NCI-H82 treated with DMSO at 0.1 percent for 48 hours (cell line): ENCODE data around the gene TBX2.

ENCODE experiments used
- DNase-seq: peaks from one replicate; lab custom pipeline; 2025; ENCODE audit not compliant: unreplicated experiment; lab: John Stamatoyannopoulos, UW

Gene TBX2

GRCh38 chr17:61452301-61453290 lies 53.0 kb downstream of the TBX2 start, which contains the start of gene TBX4:
TSS of gene TBX4 (plus strand) at chr17:61452422. CDS start at chr17:61456491, 4,069 bp downstream.
- DNase-seq, result no peak

DNA sequence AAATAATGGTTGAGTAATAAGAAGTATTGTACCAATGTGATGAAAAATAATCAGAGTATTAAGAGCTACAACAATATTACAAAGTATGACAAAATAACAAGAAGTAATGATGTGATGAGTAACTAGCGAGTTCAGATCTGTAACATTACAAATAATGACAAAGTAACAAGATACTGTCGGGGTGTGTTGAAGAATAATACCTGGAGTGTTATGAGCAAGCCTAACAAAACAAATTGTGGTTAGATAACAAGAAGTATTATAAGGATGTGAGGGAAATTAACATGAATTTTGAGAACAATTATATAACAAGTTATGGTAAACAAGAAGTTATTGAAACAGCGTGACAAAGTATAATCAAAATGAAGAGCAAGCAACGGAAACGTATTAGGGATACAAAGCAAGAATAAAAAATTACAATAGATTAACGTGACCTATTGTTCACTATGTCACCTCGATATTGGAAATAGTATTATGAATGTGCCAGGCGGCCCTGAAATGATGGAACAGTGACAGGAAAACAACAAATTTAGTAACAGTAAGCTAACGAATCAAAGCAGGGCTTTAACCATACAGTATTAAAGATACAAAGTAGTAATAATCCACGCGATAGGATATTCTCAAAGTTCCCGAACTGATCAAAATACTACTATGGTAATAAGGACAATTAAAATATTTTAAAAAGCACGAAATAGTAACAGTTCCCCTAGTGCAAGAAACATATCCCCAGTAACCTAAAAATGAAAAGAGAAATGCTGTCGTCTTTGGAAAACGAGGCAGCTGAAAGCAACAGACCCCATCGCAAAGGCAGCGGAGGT lies 54.1 kb downstream of the TBX2 start:
- DNase-seq, result no peak

- DNase-seq, result no peak
These were observed 55.0 kb downstream of the TBX2 start for GRCh38 chr17:61454381-61455323.

DNA sequence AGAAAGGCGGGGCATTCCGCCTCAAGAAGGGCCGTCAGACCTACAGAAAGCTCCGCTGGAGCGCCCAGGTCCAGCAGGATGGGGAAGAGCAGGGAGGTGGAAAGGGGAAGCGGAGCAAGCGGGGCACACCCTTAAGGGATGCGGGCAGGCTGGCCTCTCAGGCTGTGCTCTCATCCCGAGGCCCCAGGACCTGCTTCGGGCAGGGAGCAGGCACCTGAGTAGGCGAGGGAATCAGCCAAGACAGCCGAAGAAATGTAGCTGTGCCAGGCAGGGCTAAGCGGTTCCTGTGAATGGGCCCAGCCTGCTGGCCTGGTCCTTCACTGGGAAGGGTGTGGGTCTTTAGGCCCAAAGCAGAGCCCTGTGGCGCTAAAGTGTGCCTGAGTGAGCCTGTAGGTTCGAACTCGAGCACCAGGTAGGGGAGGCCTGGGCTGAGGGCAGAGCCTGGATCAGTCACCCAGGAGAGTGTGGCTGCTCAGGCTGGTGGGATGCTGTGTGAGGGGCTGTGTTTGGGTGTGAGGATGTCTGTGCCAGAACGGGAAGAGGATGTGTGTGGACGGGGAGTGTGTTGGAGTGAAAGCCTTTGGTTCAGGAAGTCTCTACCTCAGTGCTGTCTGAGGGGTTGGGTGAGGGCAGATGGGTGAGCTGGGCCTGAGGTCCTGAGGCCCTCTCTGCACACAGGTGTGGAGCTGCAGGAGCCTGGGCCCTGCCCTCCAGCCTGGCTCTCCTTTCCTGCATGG lies 55.8 kb downstream of the TBX2 start:
- DNase-seq, result no peak

GRCh38 chr17:61456061-61456681 lies 56.5 kb downstream of the TBX2 start:
- no peak for DNase-seq

DNA sequence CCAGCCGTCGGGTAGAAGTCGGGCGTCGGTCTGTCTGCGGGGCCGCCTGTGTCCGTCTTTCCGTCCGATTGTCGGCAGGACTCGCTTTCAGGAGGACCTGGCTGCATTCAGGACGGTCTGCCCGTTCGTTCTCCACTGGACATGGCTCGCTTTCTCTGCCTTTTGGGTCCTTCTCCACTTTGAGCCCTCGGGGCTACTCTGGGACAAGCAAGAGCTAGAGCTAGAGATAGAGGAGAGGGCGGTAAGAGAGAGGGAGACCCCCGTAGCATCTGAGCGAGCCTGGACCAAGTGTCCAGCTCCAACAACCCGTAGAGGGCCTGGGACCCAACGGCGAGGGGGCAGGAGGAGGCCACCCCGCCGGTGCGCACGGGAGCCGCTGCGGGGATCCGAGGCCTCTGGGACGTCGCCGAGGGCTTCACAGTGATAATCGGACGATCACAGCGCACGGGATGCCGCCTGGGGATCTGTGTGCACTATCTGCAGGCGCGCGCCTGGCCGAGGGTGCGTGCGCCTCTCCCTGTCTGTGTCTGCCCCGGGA lies 57.1 kb downstream of the TBX2 start:
- no peak for DNase-seq

- no peak for DNase-seq
These were observed 57.8 kb downstream of the TBX2 start for GRCh38 chr17:61457226-61457983.

DNA sequence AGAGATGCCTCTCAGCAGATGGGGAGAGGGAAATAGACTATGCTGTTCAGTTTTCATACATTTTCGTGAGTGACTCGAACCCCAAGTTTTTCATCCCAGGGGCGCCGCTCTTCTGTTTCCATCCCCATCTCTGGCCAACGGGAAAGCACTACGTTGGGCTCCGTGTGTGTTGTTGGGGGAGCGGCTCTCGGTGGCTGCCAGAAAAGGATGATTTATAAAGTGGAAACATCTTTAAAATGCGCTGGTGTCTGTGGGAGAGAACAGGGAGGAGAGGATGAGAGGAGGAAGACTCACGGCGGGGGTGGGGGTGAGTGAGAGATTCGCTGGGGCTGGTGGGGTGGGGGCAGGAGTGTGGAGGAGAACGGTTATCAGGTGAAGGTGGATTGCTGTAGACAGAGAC lies 58.4 kb downstream of the TBX2 start:
- no peak for DNase-seq

GRCh38 chr17:61458421-61459141 lies 58.9 kb downstream of the TBX2 start:
- DNase-seq, result no peak
